ENCODE results near the gene TP53AIP1. TPM values are rescaled to one million over a fixed set of nuclear protein-coding genes. Genes with fewer than 3 reads are reported as not detected.

TP53AIP1 gene
- total RNA-seq, 2 donors from 2014 or later, result not detected

DNA sequence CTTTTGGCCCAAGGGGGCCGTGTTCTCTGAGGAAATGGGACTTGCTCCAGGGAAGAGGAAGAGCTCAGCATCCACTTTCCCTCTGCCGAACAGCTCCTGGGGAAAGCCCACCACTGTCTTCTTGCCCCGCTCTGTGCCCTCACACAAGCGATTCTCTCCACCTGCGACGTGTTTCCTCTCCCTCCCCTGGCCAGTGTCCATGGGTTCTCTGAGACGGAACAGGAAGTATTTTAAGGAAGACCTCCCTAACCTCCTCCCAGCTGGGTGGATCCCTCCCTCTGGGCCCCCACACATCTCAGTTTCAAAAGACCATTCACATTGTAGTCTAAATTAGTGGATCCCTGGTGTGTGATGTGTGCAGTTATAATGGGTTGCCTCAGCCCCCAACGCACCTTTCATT, 1.6 kb downstream of the TP53AIP1 start:
- H3K4me1 Mint-ChIP-seq, result peaks cover 2% of the 10 kb centered on the region
- peaks cover 9% of the 10 kb centered on the region for H3K27me3 Mint-ChIP-seq (ENCODE audit: insufficient read depth)
- WGBS, 2 experiments (ENCODE audit: insufficient coverage in 1 of 2, insufficient read length in 1 of 2), result 81 to 89% methylated on average over 3 to 8 of the region's 8 CpGs
- H3K9me3 Mint-ChIP-seq, result no peaks in the 10 kb centered on the region
- Histone ChIP-seq H3K9ac (ENCODE audit: extremely low read depth, low read length, poor library complexity, severe bottlenecking) (no peak overlapping the region), H3K36me3 (ENCODE audit: control insufficient read depth, insufficient read depth, low read length) (no peaks in the 10 kb centered on the region), H3K4me1 (ENCODE audit: control insufficient read depth, insufficient read depth, low read length) (no peaks in the 10 kb centered on the region), H3K27me3 (ENCODE audit: control insufficient read depth, insufficient read depth, low read length, poor library complexity, severe bottlenecking) (no peaks in the 10 kb centered on the region), H3K4me3 (ENCODE audit: low read length) (no peak overlapping the region), H3K27ac (ENCODE audit: low read depth, low read length) (no peak overlapping the region), H3K9me3 (ENCODE audit: control insufficient read depth, low read length) (no peaks in the 10 kb centered on the region)
- H3K4me3 Mint-ChIP-seq, result no peak overlapping the region
- H3K36me3 Mint-ChIP-seq (ENCODE audit: low read depth), result no peaks in the 10 kb centered on the region
- H3K27ac Mint-ChIP-seq, result no peak overlapping the region
- DNase-seq, result no peak
- TF ChIP-seq, protein P1, sequence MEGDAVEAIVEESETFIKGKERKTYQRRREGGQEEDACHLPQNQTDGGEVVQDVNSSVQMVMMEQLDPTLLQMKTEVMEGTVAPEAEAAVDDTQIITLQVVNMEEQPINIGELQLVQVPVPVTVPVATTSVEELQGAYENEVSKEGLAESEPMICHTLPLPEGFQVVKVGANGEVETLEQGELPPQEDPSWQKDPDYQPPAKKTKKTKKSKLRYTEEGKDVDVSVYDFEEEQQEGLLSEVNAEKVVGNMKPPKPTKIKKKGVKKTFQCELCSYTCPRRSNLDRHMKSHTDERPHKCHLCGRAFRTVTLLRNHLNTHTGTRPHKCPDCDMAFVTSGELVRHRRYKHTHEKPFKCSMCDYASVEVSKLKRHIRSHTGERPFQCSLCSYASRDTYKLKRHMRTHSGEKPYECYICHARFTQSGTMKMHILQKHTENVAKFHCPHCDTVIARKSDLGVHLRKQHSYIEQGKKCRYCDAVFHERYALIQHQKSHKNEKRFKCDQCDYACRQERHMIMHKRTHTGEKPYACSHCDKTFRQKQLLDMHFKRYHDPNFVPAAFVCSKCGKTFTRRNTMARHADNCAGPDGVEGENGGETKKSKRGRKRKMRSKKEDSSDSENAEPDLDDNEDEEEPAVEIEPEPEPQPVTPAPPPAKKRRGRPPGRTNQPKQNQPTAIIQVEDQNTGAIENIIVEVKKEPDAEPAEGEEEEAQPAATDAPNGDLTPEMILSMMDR (conservative IDR thresholded peaks at IDR 0.05), result no peak

GRCh38 chr11:128940603-128941002, 2.1 kb downstream of the TP53AIP1 start:
- no peak overlapping the region for H3K27ac ChIP-seq (ENCODE audit: low read depth, low read length)
- H3K9ac ChIP-seq (ENCODE audit: extremely low read depth, low read length, poor library complexity, severe bottlenecking), result no peak overlapping the region
- peaks cover 9% of the 10 kb centered on the region for H3K27me3 Mint-ChIP-seq (ENCODE audit: insufficient read depth)
- DNase-seq, result no peak
- H3K27ac Mint-ChIP-seq, result no peak overlapping the region
- H3K4me3 Mint-ChIP-seq, result no peak overlapping the region
- H3K4me1 ChIP-seq (ENCODE audit: control insufficient read depth, insufficient read depth, low read length), result no peaks in the 10 kb centered on the region
- H3K9me3 ChIP-seq (ENCODE audit: control insufficient read depth, low read length), result no peaks in the 10 kb centered on the region
- H3K36me3 ChIP-seq (ENCODE audit: control insufficient read depth, insufficient read depth, low read length), result no peaks in the 10 kb centered on the region
- H3K4me3 ChIP-seq (ENCODE audit: low read length), result no peak overlapping the region
- no peaks in the 10 kb centered on the region for H3K27me3 ChIP-seq (ENCODE audit: control insufficient read depth, insufficient read depth, low read length, poor library complexity, severe bottlenecking)
- H3K36me3 Mint-ChIP-seq (ENCODE audit: low read depth), result no peaks in the 10 kb centered on the region
- peaks cover 2% of the 10 kb centered on the region for H3K4me1 Mint-ChIP-seq
- TF ChIP-seq, protein P1 (conservative IDR thresholded peaks at IDR 0.05), result no peak
- 90 to 91% methylated on average over 2 to 15 of the region's 15 CpGs for whole genome bisulfite sequencing, 2 experiments (ENCODE audit: insufficient coverage in 1 of 2, insufficient read length in 1 of 2)
- no peaks in the 10 kb centered on the region for H3K9me3 Mint-ChIP-seq

DNA sequence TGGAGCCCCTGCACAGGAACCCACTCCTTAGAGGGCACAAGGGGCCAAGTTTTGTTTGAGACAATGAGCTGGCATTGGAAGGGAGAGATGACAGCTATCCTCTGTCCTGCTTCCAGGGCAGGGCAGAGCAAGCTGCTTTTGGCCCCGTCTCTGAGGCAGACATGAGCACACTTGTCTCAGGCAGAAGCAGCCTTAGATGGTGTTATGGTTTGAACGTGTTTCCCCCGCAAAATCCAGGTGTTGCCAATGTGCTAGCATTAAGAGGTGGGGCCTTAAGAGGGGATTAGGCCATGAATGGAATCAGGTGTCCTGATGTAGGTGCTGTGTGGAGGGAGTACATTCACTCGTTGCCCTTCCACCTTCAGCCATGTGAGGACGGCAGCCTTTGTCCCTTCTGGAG, 2.5 kb downstream of the TP53AIP1 start:
- no peak overlapping the region for H3K27ac Mint-ChIP-seq
- H3K4me1 ChIP-seq (ENCODE audit: control insufficient read depth, insufficient read depth, low read length), result no peaks in the 10 kb centered on the region
- TF ChIP-seq, protein P1 (conservative IDR thresholded peaks at IDR 0.05), result no peak

More for the DNA sequence above, 2.5 kb downstream of the TP53AIP1 start:
- Histone ChIP-seq H3K9ac (ENCODE audit: extremely low read depth, low read length, poor library complexity, severe bottlenecking) (no peak overlapping the region), H3K36me3 (ENCODE audit: control insufficient read depth, insufficient read depth, low read length) (no peaks in the 10 kb centered on the region), H3K27me3 (ENCODE audit: control insufficient read depth, insufficient read depth, low read length, poor library complexity, severe bottlenecking) (no peaks in the 10 kb centered on the region), H3K9me3 (ENCODE audit: control insufficient read depth, low read length) (no peaks in the 10 kb centered on the region), H3K27ac (ENCODE audit: low read depth, low read length) (no peak overlapping the region), H3K4me3 (ENCODE audit: low read length) (no peak overlapping the region)
- Mint-ChIP-seq H3K9me3 (no peaks in the 10 kb centered on the region), H3K36me3 (ENCODE audit: low read depth) (no peaks in the 10 kb centered on the region), H3K27me3 (ENCODE audit: insufficient read depth) (peaks cover 9% of the 10 kb centered on the region), H3K4me1 (peaks cover 2% of the 10 kb centered on the region), H3K4me3 (no peak overlapping the region)
- DNase-seq, result no peak
- 68 to 84% methylated on average over 3 to 5 of the region's 5 CpGs for WGBS, 2 experiments (ENCODE audit: insufficient coverage in 1 of 2, insufficient read length in 1 of 2)
